GM12878 (cell line): ENCODE measurements around the gene PRR29. TPM values are rescaled to one million over a fixed set of nuclear protein-coding genes. Genes with fewer than 3 reads are reported as not detected.

Source experiments
- ATAC-seq: fragments of 200-7000 bp; cut with Tn5 transposase; 3 replicates; pipeline ENCODE4 v1.9.1; 2020; ENCODE audit warnings: mild to moderate bottlenecking, moderate library complexity
- BruUV-seq: library from RNA; stranded (reverse); fragments of 400-500 nt; replicated peaks from 2 replicates; lab custom pipeline; 2021; lab: Mats Ljungman, UMichigan
- CTCF ChIA-PET: fragments of 300-600 bp; sonication (Branson Sonifier 250); formaldehyde crosslinking; extraction: SDS; loops from one replicate; lab custom pipeline; 2021; ENCODE audit warnings: inconsistent platforms; lab: Yijun Ruan, JAX
- POLR2A ChIA-PET: fragments of 350-600 bp; formaldehyde crosslinking; extraction: SDS; loops from one replicate; lab custom pipeline; 2021; ENCODE audit warnings: inconsistent platforms; lab: Charles Lee
- RAD21 ChIA-PET: fragments of 300-600 bp; sonication (Branson Sonifier 250); formaldehyde crosslinking; loops from one replicate; lab custom pipeline; 2023; ENCODE audit warnings: antibody characterized with exemption; ENCODE audit not compliant: unreplicated experiment; lab: Charles Lee
- SMC1A ChIA-PET: fragments of 300-600 bp; sonication (Branson Sonifier 250); formaldehyde crosslinking; loops from one replicate; lab custom pipeline; 2023; ENCODE audit not compliant: unreplicated experiment, uncharacterized antibody; lab: Charles Lee
- DNase-seq: peaks from one replicate; pipeline ENCODE4 v3.0.0-alpha.2; 2011; ENCODE audit warnings: low read depth, low spot score
- FAIRE-seq: peaks from 3 replicates; lab custom pipeline; 2011; peaks lifted over from hg19 to GRCh38; lab: Jason Lieb, UNC
- H2AFZ ChIP-seq: 2 replicates; pipeline ENCODE4 v1.6.0; 2011; ENCODE audit warnings: low read depth, low read length, control low read depth; ENCODE audit not compliant: control insufficient read depth
- H3K27ac ChIP-seq: 2 replicates; pipeline ENCODE4 v1.5.1; 2011; ENCODE audit warnings: control low read depth; ENCODE audit not compliant: control insufficient read depth, insufficient read depth
- H3K27me3 ChIP-seq, 2 experiments: replicated peaks in 1 of 2; 2 replicates each; pipeline versions ENCODE4 v1.6.0 to v1.6.1; 2011; ENCODE audit warnings: low read length in 1 of 2; ENCODE audit not compliant: control insufficient read depth in 2 of 2, insufficient read depth in 2 of 2
- H3K36me3 ChIP-seq, 2 experiments: 2 replicates each; pipeline ENCODE4 v1.5.1; 2011; ENCODE audit warnings: low read length in 1 of 2; ENCODE audit not compliant: control insufficient read depth in 2 of 2, insufficient read depth in 2 of 2
- H3K4me1 ChIP-seq: 2 replicates; pipeline ENCODE4 v1.6.1; 2011; ENCODE audit warnings: mild to moderate bottlenecking, low read length, moderate library complexity, mixed read lengths; ENCODE audit not compliant: control insufficient read depth, insufficient read depth
- H3K4me2 ChIP-seq: 2 replicates; pipeline ENCODE4 v1.6.0; 2011; ENCODE audit warnings: control low read depth; ENCODE audit not compliant: control insufficient read depth, insufficient read depth
- H3K4me3 ChIP-seq: fragments of 200-600 bp; sonication (generic); 2 replicates; pipeline ENCODE4 v1.5.1; 2016
- H3K79me2 ChIP-seq: 2 replicates; pipeline ENCODE4 v1.6.0; 2011; ENCODE audit warnings: low read length; ENCODE audit not compliant: control insufficient read depth, insufficient read depth
- H3K9ac ChIP-seq: 2 replicates; pipeline ENCODE4 v1.8.0; 2011; ENCODE audit warnings: low read length, control low read depth, mixed read lengths; ENCODE audit not compliant: control insufficient read depth, insufficient read depth
- H3K9me3 ChIP-seq: replicated peaks from 3 replicates; pipeline ENCODE4 v1.5.1; 2011; ENCODE audit warnings: mild to moderate bottlenecking, low read length; ENCODE audit not compliant: control insufficient read depth, insufficient read depth
- H4K20me1 ChIP-seq: 2 replicates; pipeline ENCODE4 v1.6.0; 2011; ENCODE audit not compliant: control insufficient read depth, insufficient read depth
- EZH2 ChIP-seq: IDR thresholded peaks from 2 replicates; pipeline ENCODE4 v1.6.1; 2012; ENCODE audit warnings: low read depth, mild to moderate bottlenecking, control low read depth, inconsistent platforms, low read length, borderline replicate concordance; ENCODE audit not compliant: control insufficient read depth
- NR2F1 ChIP-seq: fragments of 450-650 bp; conservative IDR thresholded peaks from 2 replicates; pipeline ENCODE4 v1.6.1; 2017; ENCODE audit warnings: mild to moderate bottlenecking
- PBX3 ChIP-seq: IDR thresholded peaks from 2 replicates; pipeline ENCODE4 v1.6.1; 2011; ENCODE audit warnings: mild to moderate bottlenecking, low read depth, low read length, moderate library complexity; ENCODE audit not compliant: insufficient replicate concordance
- WGBS: methylation state at CpG from one replicate; pipeline ENCODE4 v1.1.6; 2016; ENCODE audit warnings: low lambda C conversion rate; ENCODE audit not compliant: insufficient replicate concordance, insufficient coverage; ENCODE audit errors: missing lambda C conversion rate; 5-methylcytosine and 5-hydroxymethylcytosine counted together
- in situ Hi-C: fragments of 300-500 bp; cut with MboI; formaldehyde crosslinking; loops from 9 replicates; pipeline ENCODE4 v1.14.3; 2018; ENCODE audit warnings: mixed read lengths
- intact Hi-C: fragments of 100-400 bp; cut with micrococcal nuclease; formaldehyde crosslinking; loops from one replicate; pipeline ENCODE4 v1.14.2; 2022; ENCODE audit not compliant: unreplicated experiment
- polyA plus RNA-seq, 11 experiments: library from polyadenylated mRNA; depleted of rRNA in 4 of 11; unstranded in 6 of 11; stranded (reverse) in 5 of 11; fragments of >200 nt; fragmentation: Nextera tagmentation in 4 of 11; fragmentation: Illumina TruSeq in 1 of 11; extraction: Ambion mirVana in 4 of 11; extraction: Trizol in 1 of 11; gene quantifications; 1 replicate in 1 of 11; 2 replicates in 10 of 11; pipeline versions ENCODE4 v1.2.1 to v1.2.3, GENCODE V29; 2011 to 2016; ENCODE audit warnings: inconsistent platforms in 2 of 11, missing spikeins in 2 of 11, low read depth in 1 of 11
- total RNA-seq, 4 experiments: library from RNA; depleted of rRNA in 3 of 4; stranded (reverse); fragments of >200 nt in 3 of 4; fragmentation: Illumina TruSeq in 1 of 4; extraction: Trizol in 1 of 4; gene quantifications; 2 replicates each; pipeline versions ENCODE4 v1.2.1 to v1.2.3, GENCODE V29; 2013 to 2021
- TF ChIP-seq, protein P1 (sequence below): fragments of 450-650 bp; IDR thresholded peaks from 2 replicates; pipeline ENCODE4 v1.6.1; 2017; ENCODE audit warnings: antibody characterized with exemption, mild to moderate bottlenecking, moderate library complexity
- TF ChIP-seq, protein P2 (sequence below): fragments of 450-650 bp; IDR thresholded peaks from 2 replicates; pipeline ENCODE4 v1.6.1; 2016; ENCODE audit warnings: mild to moderate bottlenecking

Gene PRR29
- total and polyA plus RNA-seq, 10 of the 15 experiments (the other 5 are each of a cell fraction or from before 2014, with no cell fraction given): 0.01 to 2.4 (median 0.18) TPM; not detected in 3

- FAIRE-seq: no peak
- no peak for TF ChIP-seq NR2F1
- TF ChIP-seq, protein P1, sequence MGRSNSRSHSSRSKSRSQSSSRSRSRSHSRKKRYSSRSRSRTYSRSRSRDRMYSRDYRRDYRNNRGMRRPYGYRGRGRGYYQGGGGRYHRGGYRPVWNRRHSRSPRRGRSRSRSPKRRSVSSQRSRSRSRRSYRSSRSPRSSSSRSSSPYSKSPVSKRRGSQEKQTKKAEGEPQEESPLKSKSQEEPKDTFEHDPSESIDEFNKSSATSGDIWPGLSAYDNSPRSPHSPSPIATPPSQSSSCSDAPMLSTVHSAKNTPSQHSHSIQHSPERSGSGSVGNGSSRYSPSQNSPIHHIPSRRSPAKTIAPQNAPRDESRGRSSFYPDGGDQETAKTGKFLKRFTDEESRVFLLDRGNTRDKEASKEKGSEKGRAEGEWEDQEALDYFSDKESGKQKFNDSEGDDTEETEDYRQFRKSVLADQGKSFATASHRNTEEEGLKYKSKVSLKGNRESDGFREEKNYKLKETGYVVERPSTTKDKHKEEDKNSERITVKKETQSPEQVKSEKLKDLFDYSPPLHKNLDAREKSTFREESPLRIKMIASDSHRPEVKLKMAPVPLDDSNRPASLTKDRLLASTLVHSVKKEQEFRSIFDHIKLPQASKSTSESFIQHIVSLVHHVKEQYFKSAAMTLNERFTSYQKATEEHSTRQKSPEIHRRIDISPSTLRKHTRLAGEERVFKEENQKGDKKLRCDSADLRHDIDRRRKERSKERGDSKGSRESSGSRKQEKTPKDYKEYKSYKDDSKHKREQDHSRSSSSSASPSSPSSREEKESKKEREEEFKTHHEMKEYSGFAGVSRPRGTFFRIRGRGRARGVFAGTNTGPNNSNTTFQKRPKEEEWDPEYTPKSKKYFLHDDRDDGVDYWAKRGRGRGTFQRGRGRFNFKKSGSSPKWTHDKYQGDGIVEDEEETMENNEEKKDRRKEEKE: no peak
- no peak for TF ChIP-seq EZH2
- no peak for TF ChIP-seq PBX3
- TF ChIP-seq, protein P2, sequence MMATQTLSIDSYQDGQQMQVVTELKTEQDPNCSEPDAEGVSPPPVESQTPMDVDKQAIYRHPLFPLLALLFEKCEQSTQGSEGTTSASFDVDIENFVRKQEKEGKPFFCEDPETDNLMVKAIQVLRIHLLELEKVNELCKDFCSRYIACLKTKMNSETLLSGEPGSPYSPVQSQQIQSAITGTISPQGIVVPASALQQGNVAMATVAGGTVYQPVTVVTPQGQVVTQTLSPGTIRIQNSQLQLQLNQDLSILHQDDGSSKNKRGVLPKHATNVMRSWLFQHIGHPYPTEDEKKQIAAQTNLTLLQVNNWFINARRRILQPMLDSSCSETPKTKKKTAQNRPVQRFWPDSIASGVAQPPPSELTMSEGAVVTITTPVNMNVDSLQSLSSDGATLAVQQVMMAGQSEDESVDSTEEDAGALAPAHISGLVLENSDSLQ: peak; percentile 50; the same call in 1 of the 2 replicates
- ATAC-seq: no peak
- Histone ChIP-seq H2AFZ (no peak overlapping the region), H3K36me3 (peaks cover 10 to 54% of the 10 kb centered on the region in 2 experiments), H3K4me2 (no peak overlapping the region), H3K79me2 (no peaks in the 10 kb centered on the region), H3K9ac (no peak overlapping the region), H4K20me1 (no peaks in the 10 kb centered on the region), H3K4me3 (no peak overlapping the region), H3K27ac (no peak overlapping the region), H3K9me3 (no peaks in the 10 kb centered on the region), H3K4me1 (peaks cover 5% of the 10 kb centered on the region), H3K27me3 (no peaks in the 10 kb centered on the region)
- intact Hi-C loops (no loop called here), in situ Hi-C loops (no loop called here)
- no TSS peak for BruUV-seq
- ChIA-PET RAD21 (interaction anchor here (0.6 to 1.2 kb wide), 3 partner anchors 20 to 80 kb away, joined by 3 to 4 read pairs (median 4); no protein-coding TSS in a partner anchor), CTCF (interaction anchor here (0.9 to 8.4 kb wide), 4 partner anchors 8 to 82 kb away, joined by 3 to 75 read pairs (median 8); no protein-coding TSS in a partner anchor), SMC1A (interaction anchor here (2.1 kb wide), 1 partner anchor 83 kb away, joined by 6 read pairs; no protein-coding TSS in a partner anchor), POLR2A (no interaction called here)
- WGBS: 0% methylated on average over 1 of the region's 1 CpG
- DNase-seq: no peak
These were observed 53.0 kb downstream of the PRR29 start for GRCh38 chr17:64051153-64051552.
